ENCODE data around the gene GLI1. TPM values are rescaled to one million over a fixed set of nuclear protein-coding genes. Genes with fewer than 3 reads are reported as not detected.

The GLI1 gene
- total RNA-seq, 1 experiment from 2014 or later = 25.8 TPM

DNA sequence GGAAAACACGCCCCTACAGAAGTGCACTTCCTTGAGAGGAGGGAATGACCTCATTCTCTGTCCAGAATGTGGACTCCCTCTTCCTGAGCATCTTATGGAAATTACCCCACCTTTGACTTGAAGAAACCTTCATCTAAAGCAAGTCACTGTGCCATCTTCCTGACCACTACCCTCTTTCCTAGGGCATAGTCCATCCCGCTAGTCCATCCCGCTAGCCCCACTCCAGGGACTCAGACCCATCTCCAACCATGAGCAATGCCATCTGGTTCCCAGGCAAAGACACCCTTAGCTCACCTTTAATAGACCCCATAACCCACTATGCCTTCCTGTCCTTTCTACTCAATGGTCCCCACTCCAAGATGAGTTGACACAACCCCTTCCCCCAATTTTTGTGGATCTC is 9.5 kb upstream of the GLI1 start:
- no peak overlapping the region for H2AFZ ChIP-seq (ENCODE audit: low read length)
- H3K14ac ChIP-seq (ENCODE audit: insufficient read depth, low read length) = no peak overlapping the region
- H3K4ac ChIP-seq (ENCODE audit: low read depth, low read length) = no peak overlapping the region

More for the DNA sequence above, 9.5 kb upstream of the GLI1 start:
- Histone ChIP-seq H2BK5ac (ENCODE audit: insufficient read length, low read length) (no peak overlapping the region), H4K20me1 (ENCODE audit: control insufficient read depth, insufficient read depth, insufficient read length) (no peaks in the 10 kb centered on the region), H3K4me1 (ENCODE audit: insufficient read depth, low read length) (no peaks in the 10 kb centered on the region; the same call in 1 of the 2 replicates), H3K27me3 (ENCODE audit: insufficient read depth, low read length) (no peaks in the 10 kb centered on the region), H2BK12ac (ENCODE audit: insufficient read length, low read depth, low read length) (no peak overlapping the region), H3K56ac (ENCODE audit: insufficient read length, low read depth, low read length) (no peak overlapping the region), H4K8ac (replicated peaks; ENCODE audit: insufficient read length, low read depth, low read length) (no peak overlapping the region), H2BK20ac (ENCODE audit: low read depth, low read length, poor library complexity, severe bottlenecking) (no peak overlapping the region), H2BK15ac (ENCODE audit: low read depth, low read length) (no peak overlapping the region), H4K5ac (ENCODE audit: insufficient read length, low read depth, low read length) (no peak overlapping the region), H3K79me1 (ENCODE audit: insufficient read depth, low read depth, low read length, poor library complexity, severe bottlenecking) (no peaks in the 10 kb centered on the region), H2BK120ac (ENCODE audit: low read depth, low read length, poor library complexity, severe bottlenecking) (no peak overlapping the region), H3K9me3 (ENCODE audit: control insufficient read depth, low read depth, low read length) (no peaks in the 10 kb centered on the region), H3T11ph (ENCODE audit: low read length) (no peak overlapping the region), H3K18ac (ENCODE audit: insufficient read length, low read depth, low read length) (no peak overlapping the region), H2AK5ac (ENCODE audit: insufficient read length, low read length) (no peak overlapping the region), H3K23ac (ENCODE audit: insufficient read length, low read depth, low read length) (no peak overlapping the region), H4K91ac (ENCODE audit: insufficient read length, low read depth, low read length) (no peak overlapping the region), H3K79me2 (ENCODE audit: insufficient read depth, low read length) (no peaks in the 10 kb centered on the region), H3K4me2 (ENCODE audit: insufficient read depth, insufficient read length, low read length) (no peak overlapping the region), H3K23me2 (ENCODE audit: insufficient read length, low read depth, low read length, poor library complexity, severe bottlenecking) (no peaks in the 10 kb centered on the region), H3K27ac (ENCODE audit: insufficient read length, low read depth, low read length) (no peak overlapping the region), H3K9ac (ENCODE audit: extremely low read depth, insufficient read length, low read length) (no peak overlapping the region)
- TF ChIP-seq, protein P1, sequence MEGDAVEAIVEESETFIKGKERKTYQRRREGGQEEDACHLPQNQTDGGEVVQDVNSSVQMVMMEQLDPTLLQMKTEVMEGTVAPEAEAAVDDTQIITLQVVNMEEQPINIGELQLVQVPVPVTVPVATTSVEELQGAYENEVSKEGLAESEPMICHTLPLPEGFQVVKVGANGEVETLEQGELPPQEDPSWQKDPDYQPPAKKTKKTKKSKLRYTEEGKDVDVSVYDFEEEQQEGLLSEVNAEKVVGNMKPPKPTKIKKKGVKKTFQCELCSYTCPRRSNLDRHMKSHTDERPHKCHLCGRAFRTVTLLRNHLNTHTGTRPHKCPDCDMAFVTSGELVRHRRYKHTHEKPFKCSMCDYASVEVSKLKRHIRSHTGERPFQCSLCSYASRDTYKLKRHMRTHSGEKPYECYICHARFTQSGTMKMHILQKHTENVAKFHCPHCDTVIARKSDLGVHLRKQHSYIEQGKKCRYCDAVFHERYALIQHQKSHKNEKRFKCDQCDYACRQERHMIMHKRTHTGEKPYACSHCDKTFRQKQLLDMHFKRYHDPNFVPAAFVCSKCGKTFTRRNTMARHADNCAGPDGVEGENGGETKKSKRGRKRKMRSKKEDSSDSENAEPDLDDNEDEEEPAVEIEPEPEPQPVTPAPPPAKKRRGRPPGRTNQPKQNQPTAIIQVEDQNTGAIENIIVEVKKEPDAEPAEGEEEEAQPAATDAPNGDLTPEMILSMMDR (conservative IDR thresholded peaks at IDR 0.05) = no peak
- no CpG with 5 or more reads among the region's 3 CpGs for WGBS (ENCODE audit: extremely low coverage, insufficient read length, low lambda C conversion rate)
- Mint-ChIP-seq H3K4me1 (peaks cover 18 to 26% of the 10 kb centered on the region in 2 experiments), H3K36me3 (ENCODE audit: insufficient read depth in 1 of 3, low read depth in 3 of 3) (peaks cover 0 to 2% (median 0%) of the 10 kb centered on the region in 3 experiments; a peak in 1 of 7 replicates), H3K27ac (no peak overlapping the region), H3K4me3 (no peak overlapping the region; a peak in 1 of 5 replicates), H3K27me3 (ENCODE audit: low read depth) (no peaks in the 10 kb centered on the region; the same call in 1 of the 2 replicates), H3K9me3 (no peaks in the 10 kb centered on the region)
- no peak for DNase-seq

Measured in H9 (cell line).